GM10248 (cell line): ENCODE measurements around the gene ATP2C2.
"Not testable (repeated sequence)": the region's sequence is repeated elsewhere in the genome, so short reads cannot be mapped to it uniquely, and the experiment has no call there.

ENCODE experiments used
- CTCF ChIA-PET: fragments of 300-600 bp; sonication (Branson Sonifier 250); formaldehyde crosslinking; extraction: SDS; loops from one replicate; lab custom pipeline; 2021; ENCODE audit warnings: antibody characterized with exemption; lab: Yijun Ruan, JAX
- POLR2A ChIA-PET: fragments of 350-650 bp; sonication (Branson Sonifier 250); formaldehyde crosslinking; extraction: SDS; loops from one replicate; lab custom pipeline; 2020; ENCODE audit warnings: antibody characterized with exemption; lab: Yijun Ruan, JAX
- DNase-seq: peaks from one replicate; pipeline ENCODE4 v3.0.0; 2012; ENCODE audit errors: extremely low spot score
- TF ChIP-seq, protein P1 (sequence below): IDR thresholded peaks from 2 replicates; pipeline ENCODE4 v1.5.1; 2012; ENCODE audit warnings: mild to moderate bottlenecking, low read depth; ENCODE audit errors: extremely low read depth, missing control alignments, control extremely low read depth

The ATP2C2 gene

DNA sequence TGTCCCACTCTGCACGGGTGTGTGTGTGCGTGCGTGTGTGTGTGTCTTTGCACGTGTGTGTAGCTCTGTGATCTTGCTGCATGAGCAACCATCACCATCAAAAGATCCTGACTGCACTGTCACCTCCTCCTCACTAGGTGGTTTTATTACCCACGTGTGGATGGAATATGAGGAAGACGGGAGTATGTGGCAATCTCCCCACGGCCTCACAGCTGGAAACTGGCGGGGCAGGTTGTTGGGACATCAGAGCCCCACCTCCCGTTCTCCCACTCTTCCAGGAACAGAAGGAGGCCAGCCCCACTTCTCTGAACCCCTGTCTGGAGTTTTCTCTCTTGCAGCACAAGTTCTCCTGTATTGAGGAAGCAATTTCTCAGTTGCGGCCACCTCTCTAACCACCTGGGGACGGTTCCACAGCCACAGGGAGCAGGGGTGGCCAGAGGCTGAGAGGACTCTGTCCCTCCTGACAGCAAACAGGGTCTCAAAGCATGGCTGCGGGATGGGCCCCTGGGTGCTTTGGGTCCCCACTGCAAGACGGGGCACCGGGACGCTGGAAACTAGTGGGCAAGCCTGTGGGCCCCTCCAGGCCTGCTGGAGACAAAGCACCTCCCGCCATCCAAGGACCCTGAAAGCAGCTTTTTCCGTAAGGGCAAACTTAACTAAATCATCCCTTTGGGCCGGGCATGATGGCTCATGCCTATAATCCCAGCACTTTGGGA, 27.9 kb upstream of the ATP2C2 start:
- ChIA-PET POLR2A (no interaction called here), CTCF (no interaction called here)
- DNase-seq: no peak
- TF ChIP-seq, protein P1, sequence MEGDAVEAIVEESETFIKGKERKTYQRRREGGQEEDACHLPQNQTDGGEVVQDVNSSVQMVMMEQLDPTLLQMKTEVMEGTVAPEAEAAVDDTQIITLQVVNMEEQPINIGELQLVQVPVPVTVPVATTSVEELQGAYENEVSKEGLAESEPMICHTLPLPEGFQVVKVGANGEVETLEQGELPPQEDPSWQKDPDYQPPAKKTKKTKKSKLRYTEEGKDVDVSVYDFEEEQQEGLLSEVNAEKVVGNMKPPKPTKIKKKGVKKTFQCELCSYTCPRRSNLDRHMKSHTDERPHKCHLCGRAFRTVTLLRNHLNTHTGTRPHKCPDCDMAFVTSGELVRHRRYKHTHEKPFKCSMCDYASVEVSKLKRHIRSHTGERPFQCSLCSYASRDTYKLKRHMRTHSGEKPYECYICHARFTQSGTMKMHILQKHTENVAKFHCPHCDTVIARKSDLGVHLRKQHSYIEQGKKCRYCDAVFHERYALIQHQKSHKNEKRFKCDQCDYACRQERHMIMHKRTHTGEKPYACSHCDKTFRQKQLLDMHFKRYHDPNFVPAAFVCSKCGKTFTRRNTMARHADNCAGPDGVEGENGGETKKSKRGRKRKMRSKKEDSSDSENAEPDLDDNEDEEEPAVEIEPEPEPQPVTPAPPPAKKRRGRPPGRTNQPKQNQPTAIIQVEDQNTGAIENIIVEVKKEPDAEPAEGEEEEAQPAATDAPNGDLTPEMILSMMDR: no peak

DNA sequence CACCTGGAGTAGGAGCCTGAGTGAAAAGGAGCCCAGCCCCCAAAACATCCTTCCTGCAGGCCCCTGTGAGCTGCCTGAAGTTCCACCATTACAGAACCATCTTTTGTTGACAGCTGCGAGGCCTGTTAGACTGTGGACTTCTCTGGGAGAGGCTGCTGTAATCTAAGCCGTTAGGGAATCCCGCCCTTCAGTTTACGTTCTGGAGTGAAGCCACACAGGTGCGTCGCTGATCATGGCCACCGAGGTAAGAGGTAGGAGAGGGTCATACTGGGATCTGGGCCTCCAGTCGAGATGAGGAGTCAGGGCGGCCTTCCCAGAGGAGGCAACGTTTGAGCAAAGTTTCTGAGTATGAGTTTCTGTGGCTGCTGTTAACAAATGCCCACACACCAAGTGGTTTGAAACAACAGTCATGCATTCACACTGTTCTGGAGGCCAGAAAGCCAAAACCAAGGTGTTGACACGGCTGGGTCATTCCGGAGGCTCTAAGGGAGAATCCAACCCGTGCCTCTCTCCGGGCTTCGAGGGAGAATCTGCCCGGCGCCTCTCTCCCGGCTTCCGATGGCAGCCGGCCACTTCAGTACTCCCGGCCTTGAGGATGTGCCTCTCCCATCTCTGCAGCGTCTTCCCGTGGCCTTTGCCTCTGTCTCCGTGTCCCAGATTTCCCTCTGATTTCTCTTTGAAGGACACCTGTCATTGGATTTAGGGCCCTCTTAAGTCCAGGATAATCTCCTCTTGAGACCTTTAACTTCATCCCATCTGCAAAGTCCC, 26.6 kb upstream of the ATP2C2 start:
- no peak for DNase-seq
- ChIA-PET CTCF (no interaction called here), POLR2A (no interaction called here)
- TF ChIP-seq, protein P1: no peak

DNA sequence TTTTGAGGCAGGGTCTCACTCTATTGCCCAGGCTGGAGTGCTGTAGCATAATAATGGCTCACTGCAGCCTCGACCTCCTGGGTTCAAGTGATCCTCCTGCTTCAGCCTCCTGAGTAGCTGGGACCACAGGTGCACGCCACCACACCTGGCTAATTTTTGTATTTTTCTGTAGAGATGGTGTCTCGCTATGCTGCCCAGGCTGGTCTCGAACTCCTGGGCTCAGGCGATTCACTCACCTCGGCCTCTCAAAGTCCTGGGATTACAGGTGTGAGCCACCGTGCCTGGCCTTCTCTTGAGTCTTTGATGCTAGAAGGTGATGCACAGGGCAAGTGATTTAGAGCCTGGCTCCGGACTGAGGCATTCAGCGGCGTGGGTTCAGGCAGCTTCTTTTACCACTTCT, 24.5 kb upstream of the ATP2C2 start:
- DNase-seq, CTCF ChIA-PET, POLR2A ChIA-PET: not testable (repeated sequence)

GRCh38 chr16:84344781-84345180, 23.6 kb upstream of the ATP2C2 start:
- ChIA-PET CTCF (no interaction called here), POLR2A (no interaction called here)
- TF ChIP-seq, protein P1: no peak
- no peak for DNase-seq

GRCh38 chr16:84347161-84347560, 21.2 kb upstream of the ATP2C2 start:
- CTCF ChIA-PET: no interaction called here
- no peak for DNase-seq
- POLR2A ChIA-PET: no interaction called here
- TF ChIP-seq, protein P1: no peak

- POLR2A ChIA-PET: no interaction called here
- TF ChIP-seq, protein P1: no peak
- DNase-seq: no peak
- CTCF ChIA-PET: no interaction called here
Measured at GRCh38 chr16:84348386-84348888, 19.9 kb upstream of the ATP2C2 start.

DNA sequence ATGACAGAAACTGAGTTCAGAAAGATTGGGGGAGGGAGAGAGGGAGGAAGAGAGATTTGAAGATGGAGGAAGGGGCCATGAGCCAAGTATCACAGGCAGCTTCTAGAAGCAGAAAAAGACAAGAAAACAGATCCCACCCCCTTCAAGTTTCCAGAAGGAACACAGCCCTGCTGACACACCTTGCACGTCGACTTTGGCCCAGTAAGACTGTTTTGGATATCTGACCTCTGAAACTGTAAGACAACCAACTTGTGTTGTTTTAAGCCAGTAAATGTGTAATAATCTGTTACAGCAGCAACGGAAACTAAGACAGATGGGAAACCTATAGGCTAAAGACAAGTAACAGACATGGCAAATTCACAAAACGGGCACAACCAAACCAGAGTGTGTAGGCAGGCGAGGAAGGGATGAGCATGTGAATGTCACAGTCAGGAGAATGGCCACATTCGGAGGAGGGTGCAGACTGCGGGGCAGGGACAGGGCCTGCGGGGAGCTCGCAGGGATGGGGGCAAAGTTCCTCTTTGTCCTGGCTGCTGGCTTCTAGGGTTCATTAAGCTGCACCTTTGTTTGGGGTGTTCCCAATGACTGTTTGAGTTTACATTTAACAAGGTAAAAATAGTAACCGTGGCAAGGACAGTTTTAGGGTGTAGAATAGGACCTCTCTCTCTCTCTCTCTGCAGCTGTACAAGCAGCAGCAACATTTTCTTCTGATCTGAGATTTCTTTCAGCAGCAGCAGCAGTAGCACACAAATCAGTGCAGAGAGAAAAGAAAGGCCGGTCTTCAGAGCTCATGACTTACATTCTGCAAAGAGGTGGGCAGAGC, 18.3 kb upstream of the ATP2C2 start:
- TF ChIP-seq, protein P1: no peak
- CTCF ChIA-PET: no interaction called here
- POLR2A ChIA-PET: no interaction called here
- no peak for DNase-seq
